Measurements from ENCODE around the gene GMNC.

DNA sequence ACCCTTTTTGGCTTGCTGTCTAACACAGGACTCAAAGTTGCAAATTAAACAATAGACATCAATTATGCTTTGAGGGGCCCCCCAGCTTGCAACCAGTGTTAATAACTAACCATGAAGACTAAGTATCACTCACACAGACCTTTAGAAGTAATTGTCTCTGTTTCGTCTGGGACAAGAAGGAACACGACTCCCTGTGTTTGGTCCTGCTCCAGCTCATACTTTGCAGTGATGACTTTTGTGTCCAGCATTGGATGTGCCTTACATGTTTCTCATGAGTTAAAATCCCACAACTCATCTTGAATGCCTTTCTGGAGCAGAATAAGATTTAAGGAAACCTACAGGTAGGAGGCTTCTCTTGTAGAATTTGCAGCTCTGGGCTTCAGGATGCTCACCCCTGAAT, 53.1 kb downstream of the GMNC start:
- TF ChIP-seq POLR2AphosphoS5 (IDR thresholded peaks at IDR 0.05) = no peak
- TF ChIP-seq, protein P1, sequence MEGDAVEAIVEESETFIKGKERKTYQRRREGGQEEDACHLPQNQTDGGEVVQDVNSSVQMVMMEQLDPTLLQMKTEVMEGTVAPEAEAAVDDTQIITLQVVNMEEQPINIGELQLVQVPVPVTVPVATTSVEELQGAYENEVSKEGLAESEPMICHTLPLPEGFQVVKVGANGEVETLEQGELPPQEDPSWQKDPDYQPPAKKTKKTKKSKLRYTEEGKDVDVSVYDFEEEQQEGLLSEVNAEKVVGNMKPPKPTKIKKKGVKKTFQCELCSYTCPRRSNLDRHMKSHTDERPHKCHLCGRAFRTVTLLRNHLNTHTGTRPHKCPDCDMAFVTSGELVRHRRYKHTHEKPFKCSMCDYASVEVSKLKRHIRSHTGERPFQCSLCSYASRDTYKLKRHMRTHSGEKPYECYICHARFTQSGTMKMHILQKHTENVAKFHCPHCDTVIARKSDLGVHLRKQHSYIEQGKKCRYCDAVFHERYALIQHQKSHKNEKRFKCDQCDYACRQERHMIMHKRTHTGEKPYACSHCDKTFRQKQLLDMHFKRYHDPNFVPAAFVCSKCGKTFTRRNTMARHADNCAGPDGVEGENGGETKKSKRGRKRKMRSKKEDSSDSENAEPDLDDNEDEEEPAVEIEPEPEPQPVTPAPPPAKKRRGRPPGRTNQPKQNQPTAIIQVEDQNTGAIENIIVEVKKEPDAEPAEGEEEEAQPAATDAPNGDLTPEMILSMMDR (IDR thresholded peaks at IDR 0.05) = no peak
- no peak for TF ChIP-seq POLR2A (IDR thresholded peaks at IDR 0.05; ENCODE audit: low read depth)
- TF ChIP-seq EP300 (IDR thresholded peaks at IDR 0.05) = no peak

All from esophagus muscularis mucosa (tissue), 4 donors.